ENCODE measurements around the gene FGFR2. TPM values are rescaled to one million over a fixed set of nuclear protein-coding genes. Genes with fewer than 3 reads are reported as not detected.
A peak's percentile ranks its signal among the peaks of the same experiment; 100 is the strongest.

FGFR2 gene
- total RNA-seq, 1 donor from 2014 or later: 4.5 TPM

- Histone ChIP-seq H3K36me3 (ENCODE audit: control insufficient read depth, insufficient read depth, low read length) (no peaks in the 10 kb centered on the region), H3K27me3 (ENCODE audit: control insufficient read depth, insufficient read depth, low read length) (no peaks in the 10 kb centered on the region), H3K4me3 (ENCODE audit: low read depth, low read length) (no peak overlapping the region)
- TF ChIP-seq CTCF (IDR thresholded peaks at IDR 0.05; ENCODE audit: insufficient read depth, low read length, poor library complexity, severe bottlenecking): no peak
- DNase-seq (ENCODE audit: low read depth): peak; percentile 35
Measured at GRCh38 chr10:121448766-121449421, 149.3 kb downstream of the FGFR2 start.

DNA sequence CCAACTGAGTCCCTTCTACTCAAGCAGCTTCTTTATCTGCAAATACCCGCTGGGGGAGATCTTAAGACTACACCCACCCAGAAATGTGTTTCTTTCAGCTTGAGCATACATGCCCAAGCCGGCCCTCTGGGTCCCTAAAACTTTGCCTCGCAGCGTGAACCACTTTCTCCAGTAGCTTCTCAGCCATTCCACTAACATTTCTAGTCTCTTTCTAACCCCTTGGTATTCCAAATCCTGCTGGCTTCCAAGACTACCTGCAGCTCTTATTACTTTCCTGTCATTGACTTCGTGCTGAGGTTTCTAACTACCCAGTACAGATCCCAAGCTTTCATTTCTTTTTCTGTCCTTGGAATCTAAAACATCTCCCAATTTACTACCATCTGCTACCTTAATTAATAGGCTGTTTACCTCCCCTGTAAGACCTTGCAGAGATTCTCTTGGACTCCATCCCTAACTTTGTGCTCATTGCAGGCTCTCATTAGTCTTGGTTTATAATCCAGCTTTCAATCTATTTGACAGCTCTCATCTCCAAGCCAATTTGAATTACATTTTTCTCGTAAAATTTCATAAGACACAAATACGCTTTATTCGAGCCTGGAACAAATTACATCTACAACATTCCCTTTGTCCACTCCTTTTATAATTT, 153.6 kb downstream of the FGFR2 start:
- no peak for DNase-seq (ENCODE audit: low read depth)
- no peak overlapping the region for H3K4me3 ChIP-seq (ENCODE audit: low read depth, low read length)
- no peaks in the 10 kb centered on the region for H3K27me3 ChIP-seq (ENCODE audit: control insufficient read depth, insufficient read depth, low read length)
- no peak for TF ChIP-seq CTCF (IDR thresholded peaks at IDR 0.05; ENCODE audit: insufficient read depth, low read length, poor library complexity, severe bottlenecking)
- H3K36me3 ChIP-seq (ENCODE audit: control insufficient read depth, insufficient read depth, low read length): no peaks in the 10 kb centered on the region

- H3K4me3 ChIP-seq (ENCODE audit: low read depth, low read length): no peak overlapping the region
- no peak for DNase-seq (ENCODE audit: low read depth)
- H3K27me3 ChIP-seq (ENCODE audit: control insufficient read depth, insufficient read depth, low read length): no peaks in the 10 kb centered on the region
- no peak for TF ChIP-seq CTCF (IDR thresholded peaks at IDR 0.05; ENCODE audit: insufficient read depth, low read length, poor library complexity, severe bottlenecking)
- H3K36me3 ChIP-seq (ENCODE audit: control insufficient read depth, insufficient read depth, low read length): no peaks in the 10 kb centered on the region
Measured at GRCh38 chr10:121442086-121442935, 155.9 kb downstream of the FGFR2 start.

DNA sequence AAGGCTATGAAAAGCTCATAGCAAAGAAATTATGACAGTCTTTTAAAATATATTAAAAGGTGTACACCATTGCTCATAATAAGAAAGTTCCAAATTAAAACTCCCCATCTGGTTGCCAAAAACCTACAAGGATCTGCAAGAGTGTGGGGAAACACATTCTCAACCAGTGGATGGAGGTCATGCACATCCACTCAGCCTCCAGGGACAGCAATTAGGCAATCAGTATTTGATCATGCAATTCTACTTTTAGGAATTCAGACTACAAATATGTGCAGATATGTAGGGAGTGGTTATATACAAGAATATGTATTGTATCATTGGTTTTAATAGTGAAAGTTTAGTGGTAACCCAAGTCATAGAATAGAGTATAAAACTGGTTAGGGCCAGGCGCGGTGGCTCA, 157.8 kb downstream of the FGFR2 start:
- H3K36me3 ChIP-seq (ENCODE audit: control insufficient read depth, insufficient read depth, low read length): no peaks in the 10 kb centered on the region
- no peak for DNase-seq (ENCODE audit: low read depth)
- H3K27me3 ChIP-seq (ENCODE audit: control insufficient read depth, insufficient read depth, low read length): no peaks in the 10 kb centered on the region
- TF ChIP-seq CTCF (IDR thresholded peaks at IDR 0.05; ENCODE audit: insufficient read depth, low read length, poor library complexity, severe bottlenecking): no peak
- no peak overlapping the region for H3K4me3 ChIP-seq (ENCODE audit: low read depth, low read length)

GRCh38 chr10:121438333-121438732, 159.9 kb downstream of the FGFR2 start:
- no peaks in the 10 kb centered on the region for H3K36me3 ChIP-seq (ENCODE audit: control insufficient read depth, insufficient read depth, low read length)
- no peaks in the 10 kb centered on the region for H3K27me3 ChIP-seq (ENCODE audit: control insufficient read depth, insufficient read depth, low read length)
- DNase-seq (ENCODE audit: low read depth): no peak
- H3K4me3 ChIP-seq (ENCODE audit: low read depth, low read length): no peak overlapping the region
- no peak for TF ChIP-seq CTCF (IDR thresholded peaks at IDR 0.05; ENCODE audit: insufficient read depth, low read length, poor library complexity, severe bottlenecking)

All from kidney epithelial cell (primary cell).